ENCODE data around the gene ZBTB6.

- TF ChIP-seq EZH2 (IDR thresholded peaks at IDR 0.05; ENCODE audit: borderline replicate concordance, low read length): no peak
- no peak for TF ChIP-seq CTCF (conservative IDR thresholded peaks at IDR 0.05 in 1 of 2, IDR thresholded peaks at IDR 0.05 in 1 of 2; ENCODE audit: extremely low read depth in 1 of 2, insufficient read depth in 1 of 2, low read depth in 1 of 2, low read length in 2 of 2)
These were observed 26.5 kb upstream of the ZBTB6 start for GRCh38 chr9:122939601-122940000.

Measured in mammary epithelial cell (primary cell).